Ishikawa (cell line): ENCODE results near the gene UTP15.
A peak's percentile ranks its signal among the peaks of the same experiment; 100 is the strongest.

ENCODE experiments used
- CEBPB ChIP-seq: IDR thresholded peaks from 2 replicates; pipeline ENCODE4 v1.6.1; 2012
- CREB1 ChIP-seq: IDR thresholded peaks from 2 replicates; pipeline ENCODE4 v1.6.1; 2012; ENCODE audit warnings: low read depth
- EGR1 ChIP-seq: IDR thresholded peaks from 2 replicates; pipeline ENCODE4 v1.6.1; 2012
- EP300 ChIP-seq: IDR thresholded peaks from 2 replicates; pipeline ENCODE4 v1.6.1; 2012; ENCODE audit warnings: borderline replicate concordance
- FOXM1 ChIP-seq: IDR thresholded peaks from 2 replicates; pipeline ENCODE4 v1.6.1; 2012; ENCODE audit warnings: low read depth, borderline replicate concordance
- MAX ChIP-seq: IDR thresholded peaks from 2 replicates; pipeline ENCODE4 v1.6.1; 2012
- NFIC ChIP-seq: IDR thresholded peaks from 2 replicates; pipeline ENCODE4 v1.6.1; 2012
- RAD21 ChIP-seq: IDR thresholded peaks from 2 replicates; pipeline ENCODE4 v1.6.1; 2012; ENCODE audit warnings: low read depth
- REST ChIP-seq: IDR thresholded peaks from 2 replicates; pipeline ENCODE4 v1.6.1; 2012; ENCODE audit warnings: low read depth, mild to moderate bottlenecking
- TAF1 ChIP-seq: IDR thresholded peaks from 2 replicates; pipeline ENCODE4 v1.6.1; 2012; ENCODE audit warnings: low read depth, mild to moderate bottlenecking
- TCF12 ChIP-seq: IDR thresholded peaks from 2 replicates; pipeline ENCODE4 v1.6.1; 2012; ENCODE audit warnings: low read depth
- TEAD4 ChIP-seq: IDR thresholded peaks from 2 replicates; pipeline ENCODE4 v1.6.1; 2012
- USF1 ChIP-seq: IDR thresholded peaks from 2 replicates; pipeline ENCODE4 v1.6.1; 2012
- YY1 ChIP-seq: IDR thresholded peaks from 2 replicates; pipeline ENCODE4 v1.6.1; 2012; ENCODE audit warnings: low read depth
- ZBTB7A ChIP-seq: IDR thresholded peaks from 2 replicates; pipeline ENCODE4 v1.6.1; 2012; ENCODE audit warnings: low read depth

Gene UTP15

GRCh38 chr5:73545403-73545779 lies 20.2 kb upstream of the UTP15 start:
- no peak for TF ChIP-seq NFIC
- TF ChIP-seq EP300: no peak
- TF ChIP-seq MAX: no peak
- TF ChIP-seq ZBTB7A: no peak
- TF ChIP-seq CEBPB: no peak
- no peak for TF ChIP-seq YY1
- TF ChIP-seq TEAD4: no peak
- TF ChIP-seq CREB1: no peak

DNA sequence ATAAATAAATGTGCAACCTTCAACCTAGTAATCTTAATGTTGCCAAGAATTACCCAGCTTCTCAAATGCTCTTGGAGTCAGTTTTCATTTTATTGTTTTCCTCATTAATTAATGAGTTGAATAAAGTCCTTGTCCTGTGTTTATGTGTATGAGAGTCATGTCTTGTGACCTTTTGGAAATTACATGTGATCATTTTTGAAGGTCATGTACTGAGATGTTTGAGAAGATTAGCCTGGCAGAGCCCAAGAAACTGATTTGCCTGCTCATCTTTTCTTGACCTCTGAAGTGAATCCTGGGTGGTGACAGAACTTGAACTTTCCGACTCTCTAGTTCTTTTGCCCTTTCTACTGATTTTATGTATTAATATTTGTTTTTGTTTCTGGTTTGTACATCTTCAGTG lies 15.5 kb upstream of the UTP15 start:
- TF ChIP-seq EGR1: no peak
- no peak for TF ChIP-seq TAF1
- TF ChIP-seq YY1: no peak
- no peak for TF ChIP-seq CREB1
- TF ChIP-seq NFIC: no peak
- TF ChIP-seq CEBPB: no peak
- no peak for TF ChIP-seq TEAD4

DNA sequence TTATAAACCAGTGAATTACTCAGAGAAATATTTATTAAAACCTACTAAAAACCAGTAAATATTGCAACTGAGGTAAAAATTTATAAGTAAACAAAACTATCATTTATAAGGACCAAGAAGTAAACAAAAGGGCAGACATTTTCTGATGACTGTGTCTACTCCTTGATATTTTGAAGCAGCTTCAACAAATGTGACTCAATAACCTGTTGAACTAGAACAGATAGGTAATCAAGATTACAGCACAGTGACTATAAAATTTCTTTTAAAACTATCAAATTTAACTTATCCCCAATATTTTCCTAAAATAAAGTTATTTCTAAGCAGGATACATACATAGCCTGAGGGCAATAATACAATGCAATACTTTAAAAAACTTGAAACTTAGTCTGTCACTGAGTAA lies 12.9 kb upstream of the UTP15 start:
- TF ChIP-seq RAD21 (no peak), USF1 (no peak), TEAD4 (no peak), TAF1 (no peak), TCF12 (no peak), MAX (no peak), EGR1 (no peak), CEBPB (no peak), CREB1 (no peak), NFIC (no peak), EP300 (no peak), ZBTB7A (no peak), FOXM1 (no peak), REST (no peak), YY1 (no peak)

GRCh38 chr5:73558950-73559349 lies 6.6 kb upstream of the UTP15 start:
- 0 out of 2 replicates have a peak, but pooled peaks have one; percentile 4 for TF ChIP-seq RAD21
- TF ChIP-seq CREB1: no peak
- TF ChIP-seq REST: no peak
- no peak for TF ChIP-seq ZBTB7A
- TF ChIP-seq FOXM1: no peak
- no peak for TF ChIP-seq TAF1
- TF ChIP-seq EP300: no peak
- TF ChIP-seq TCF12: no peak

GRCh38 chr5:73564018-73564417 lies 1.5 kb upstream of the UTP15 start:
- no peak for TF ChIP-seq TAF1
- no peak for TF ChIP-seq CREB1
- no peak for TF ChIP-seq RAD21
- no peak for TF ChIP-seq ZBTB7A
- TF ChIP-seq NFIC: no peak
- TF ChIP-seq MAX: no peak
- no peak for TF ChIP-seq EGR1
- TF ChIP-seq FOXM1: no peak
- TF ChIP-seq USF1: no peak
- TF ChIP-seq TEAD4: no peak

- TF ChIP-seq USF1: no peak
- TF ChIP-seq YY1: no peak
- no peak for TF ChIP-seq NFIC
- no peak for TF ChIP-seq TCF12
- no peak for TF ChIP-seq MAX
- TF ChIP-seq TEAD4: no peak
- no peak for TF ChIP-seq FOXM1
- TF ChIP-seq ZBTB7A: no peak
- no peak for TF ChIP-seq EGR1
- TF ChIP-seq RAD21: no peak
Measured at GRCh38 chr5:73564675-73565074, 868 bp upstream of the UTP15 start.
